IMR-90 (cell line): ENCODE results near the gene PTAR1. TPM values are rescaled to one million over a fixed set of nuclear protein-coding genes. Genes with fewer than 3 reads are reported as not detected.

Experiments used
- CEBPB ChIP-seq: IDR thresholded peaks from 2 replicates; pipeline ENCODE4 v1.6.1; 2012; ENCODE audit warnings: low read depth, low read length, improper control_type of control experiment
- CHD1 ChIP-seq: IDR thresholded peaks from 2 replicates; pipeline ENCODE4 v1.6.1; 2012; ENCODE audit warnings: low read depth, low read length, improper control_type of control experiment
- ELK1 ChIP-seq: fragments of 150-350 bp; IDR thresholded peaks from 2 replicates; pipeline ENCODE4 v1.6.1; 2016; ENCODE audit warnings: low read depth, mild to moderate bottlenecking, low read length, moderate library complexity, borderline replicate concordance
- MAFK ChIP-seq: IDR thresholded peaks from 2 replicates; pipeline ENCODE4 v1.6.1; 2012; ENCODE audit warnings: low read depth, low read length, improper control_type of control experiment
- MXI1 ChIP-seq: IDR thresholded peaks from 2 replicates; pipeline ENCODE4 v1.6.1; 2012; ENCODE audit warnings: low read depth, mild to moderate bottlenecking, low read length, moderate library complexity, borderline replicate concordance
- NFE2L2 ChIP-seq: fragments of 150-350 bp; IDR thresholded peaks from 2 replicates; pipeline ENCODE4 v1.6.1; 2016; ENCODE audit warnings: low read depth, mild to moderate bottlenecking, low read length
- RFX5 ChIP-seq: IDR thresholded peaks from 2 replicates; pipeline ENCODE4 v1.8.0; 2012; ENCODE audit warnings: low read depth, mild to moderate bottlenecking, low read length, moderate library complexity
- SMC3 ChIP-seq: fragments of 150-350 bp; IDR thresholded peaks from 2 replicates; pipeline ENCODE4 v1.6.1; 2016; ENCODE audit warnings: low read depth, mild to moderate bottlenecking, antibody characterized with exemption, low read length, moderate library complexity
- polyA plus RNA-seq, 3 experiments: library from polyadenylated mRNA; depleted of rRNA; stranded (reverse); fragments of >200 nt; gene quantifications; 2 replicates each; pipeline ENCODE4 v1.2.3, GENCODE V29; 2012; ENCODE audit warnings: low replicate concordance in 1 of 3
- total RNA-seq: library from RNA; depleted of rRNA; stranded (reverse); fragments of >200 nt; gene quantifications from 2 replicates; pipeline ENCODE4 v1.2.3, GENCODE V29; 2012

The PTAR1 gene
- total and polyA plus RNA-seq, 2 of the 4 experiments (the other 2 are of a cell fraction) = 10.6 to 110 TPM

DNA sequence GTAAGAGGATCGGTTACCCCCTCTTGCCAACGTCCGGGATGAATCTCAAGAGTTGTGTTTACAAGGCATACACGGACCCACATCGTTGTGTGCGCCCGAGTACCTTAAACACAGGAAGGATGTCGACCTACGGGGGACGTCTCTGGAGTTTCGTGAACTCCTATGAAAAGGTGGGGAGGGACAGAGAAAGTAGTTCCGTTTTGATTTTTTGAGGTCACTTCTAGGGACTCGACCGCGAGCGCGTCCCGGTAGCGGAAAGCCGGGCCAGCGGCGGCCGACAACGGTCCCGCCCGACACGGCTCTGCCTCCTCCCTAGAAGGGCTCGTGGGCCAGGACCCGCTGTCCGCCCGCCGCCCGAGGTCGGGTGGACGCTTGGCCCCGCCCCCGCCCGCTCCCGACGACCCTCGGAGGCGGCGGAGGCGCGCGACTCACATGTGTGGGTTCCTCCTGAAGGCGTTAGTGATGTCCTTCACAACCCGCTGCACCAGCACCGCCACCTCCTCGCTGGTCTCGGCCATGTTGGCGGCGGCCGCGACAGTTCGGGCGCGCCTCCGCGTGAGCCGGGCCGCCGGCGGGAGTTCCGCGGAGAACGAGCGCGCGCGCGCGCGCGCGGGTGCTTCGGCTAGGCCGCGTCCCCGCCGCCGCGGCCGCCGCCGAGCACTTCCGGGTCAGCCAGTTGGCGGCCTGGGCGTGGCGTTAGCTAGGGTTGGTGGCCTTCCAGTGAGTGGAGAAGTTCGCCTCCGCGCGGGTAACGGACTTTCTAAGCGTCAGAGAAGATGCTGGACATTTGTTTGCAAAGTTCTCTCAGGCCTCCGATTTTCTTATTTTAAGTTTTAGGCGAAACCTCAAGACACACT is at the start of gene PTAR1 (continued):
- TF ChIP-seq ELK1 (no peak), RFX5 (no peak), MXI1 (0 out of 2 replicates have a peak, but pooled peaks have one; percentile 61), MAFK (no peak), NFE2L2 (no peak), CHD1 (peak; percentile 27; the same call in 1 of the 2 replicates), SMC3 (no peak), CEBPB (no peak)
